K562 (cell line): Measurements from ENCODE around the gene IL25. TPM values are rescaled to one million over a fixed set of nuclear protein-coding genes. Genes with fewer than 3 reads are reported as not detected.

Experiments used
- ATAC-seq: fragments of 200-7000 bp; cut with Tn5 transposase; 3 replicates; pipeline ENCODE4 v1.9.1; 2020; ENCODE audit warnings: moderate library complexity
- BruUV-seq: library from RNA; stranded (reverse); fragments of 400-500 nt; replicated peaks from 2 replicates; lab custom pipeline; 2021; lab: Mats Ljungman, UMichigan
- CTCF ChIA-PET: fragments of 300-600 bp; formaldehyde crosslinking; extraction: SDS; loops from one replicate; lab custom pipeline; 2021; ENCODE audit warnings: low intra/inter-chr PET ratio; lab: Yijun Ruan, JAX
- POLR2A ChIA-PET: fragments of 300-600, 350-650 bp; sonication (Branson Sonifier 250); formaldehyde crosslinking; extraction: SDS; loops from one replicate; lab custom pipeline; 2021; ENCODE audit warnings: antibody characterized with exemption, inconsistent platforms; lab: Yijun Ruan, JAX
- DNase-seq, 4 experiments: peaks; one replicate each; pipeline versions ENCODE4 v3.0.0 to v3.0.0-alpha.2; 2011 to 2018; ENCODE audit warnings: low spot score in 3 of 4, mixed read lengths in 3 of 4; ENCODE audit errors: extremely low read depth in 1 of 4
- FAIRE-seq: peaks from 2 replicates; lab custom pipeline; 2011; peaks lifted over from hg19 to GRCh38; lab: Jason Lieb, UNC
- H2AFZ ChIP-seq: 2 replicates; pipeline ENCODE4 v1.6.0; 2011; ENCODE audit warnings: low read depth, low read length, control low read depth, inconsistent platforms
- H3K27ac ChIP-seq: fragments of 200-600 bp; 3 replicates; pipeline ENCODE4 v1.8.0; 2011; ENCODE audit warnings: low read depth, mild to moderate bottlenecking, control low read depth, inconsistent platforms, low read length, moderate library complexity, mixed read lengths; ENCODE audit errors: extremely low read depth
- H3K27me3 ChIP-seq, 2 experiments: fragments of 300-600 bp in 1 of 2; 2 replicates in 1 of 2; 3 replicates in 1 of 2; pipeline versions ENCODE4 v1.6.0 to v1.8.0; 2011; ENCODE audit warnings: inconsistent platforms in 2 of 2, low read length in 2 of 2, mild to moderate bottlenecking in 1 of 2, mixed read lengths in 1 of 2, moderate library complexity in 1 of 2; ENCODE audit not compliant: control insufficient read depth in 2 of 2, insufficient read depth in 2 of 2
- H3K36me3 ChIP-seq: fragments of 300-600 bp; 3 replicates; pipeline ENCODE4 v1.8.0; 2011; ENCODE audit warnings: mild to moderate bottlenecking, low read length, inconsistent platforms; ENCODE audit not compliant: control insufficient read depth, insufficient read depth
- H3K4me1 ChIP-seq, 2 experiments: fragments of 200-600 bp in 1 of 2; replicated peaks in 1 of 2; 2 replicates in 1 of 2; 3 replicates in 1 of 2; pipeline versions ENCODE4 v1.5.1 to v1.8.0; 2011; ENCODE audit warnings: inconsistent platforms in 2 of 2, low read length in 2 of 2, mild to moderate bottlenecking in 1 of 2, mixed read lengths in 1 of 2, moderate library complexity in 1 of 2; ENCODE audit not compliant: control insufficient read depth in 2 of 2, insufficient read depth in 2 of 2
- H3K4me2 ChIP-seq: 2 replicates; pipeline ENCODE4 v1.6.1; 2011; ENCODE audit warnings: low read length, control low read depth, inconsistent platforms, mixed read lengths; ENCODE audit not compliant: insufficient read depth
- H3K4me3 ChIP-seq: fragments of 200-600 bp; sonication (generic), shearing (Covaris generic); 2 replicates; pipeline ENCODE4 v1.5.1; 2016; ENCODE audit warnings: control low read depth, inconsistent platforms
- H3K79me2 ChIP-seq: fragments of 200-600 bp; 3 replicates; pipeline ENCODE4 v1.8.0; 2011; ENCODE audit warnings: low read length, inconsistent platforms; ENCODE audit not compliant: control insufficient read depth, insufficient read depth
- H3K9ac ChIP-seq, 2 experiments: 2 replicates each; pipeline versions ENCODE4 v1.6.0 to v1.6.1; 2011; ENCODE audit warnings: low read depth in 2 of 2, low read length in 2 of 2, control low read depth in 1 of 2, inconsistent platforms in 1 of 2, mild to moderate bottlenecking in 1 of 2, mixed read lengths in 1 of 2; ENCODE audit not compliant: insufficient read depth in 1 of 2
- H3K9me1 ChIP-seq: one replicate; pipeline ENCODE4 v1.6.0; 2011; ENCODE audit warnings: inconsistent platforms, mild to moderate bottlenecking, low read length, moderate library complexity; ENCODE audit not compliant: control insufficient read depth, insufficient read depth
- H3K9me3 ChIP-seq: replicated peaks from 2 replicates; pipeline ENCODE4 v1.5.1; 2011; ENCODE audit warnings: low read depth, low read length, inconsistent platforms; ENCODE audit not compliant: control insufficient read depth, insufficient read depth
- H4K20me1 ChIP-seq: replicated peaks from 2 replicates; pipeline ENCODE4 v1.6.1; 2011; ENCODE audit warnings: low read length, inconsistent platforms, mixed read lengths; ENCODE audit not compliant: control insufficient read depth, insufficient read depth
- ARID1B ChIP-seq: fragments of 450-650 bp; IDR thresholded peaks from 2 replicates; pipeline ENCODE4 v1.6.1; 2016; ENCODE audit warnings: antibody characterized with exemption, mild to moderate bottlenecking, inconsistent platforms
- CBFA2T2 ChIP-seq: fragments of 450-650 bp; conservative IDR thresholded peaks from 2 replicates; pipeline ENCODE4 v1.6.1; 2017; ENCODE audit warnings: mild to moderate bottlenecking
- ILF3 ChIP-seq: fragments of 450-650 bp; IDR thresholded peaks from 2 replicates; pipeline ENCODE4 v1.6.1; 2018; ENCODE audit warnings: antibody characterized with exemption, mild to moderate bottlenecking, moderate library complexity, borderline replicate concordance
- KDM1A ChIP-seq, 2 experiments: fragments of 450-650 bp; IDR thresholded peaks; 2 replicates each; pipeline ENCODE4 v1.6.1; 2016; ENCODE audit warnings: mild to moderate bottlenecking in 2 of 2
- NCOR1 ChIP-seq: fragments of 450-650 bp; IDR thresholded peaks from 2 replicates; pipeline ENCODE4 v1.6.1; 2016; ENCODE audit warnings: mild to moderate bottlenecking, moderate library complexity
- POLR2AphosphoS2 ChIP-seq: IDR thresholded peaks from 2 replicates; pipeline ENCODE4 v1.6.1; 2012; ENCODE audit warnings: low read length, improper control_type of control experiment
- TAL1 ChIP-seq: fragments of 450-650 bp; IDR thresholded peaks from 2 replicates; pipeline ENCODE4 v1.6.1; 2016; ENCODE audit warnings: mild to moderate bottlenecking
- TARDBP ChIP-seq: fragments of 450-650 bp; IDR thresholded peaks from 2 replicates; pipeline ENCODE4 v1.6.1; 2016
- TEAD4 ChIP-seq, 2 experiments: sonication (generic) in 1 of 2; formaldehyde crosslinking in 1 of 2; IDR thresholded peaks; 2 replicates each; pipeline versions ENCODE4 v1.6.1 to v1.8.0; 2012 to 2022; ENCODE audit warnings: borderline replicate concordance in 1 of 2, inconsistent platforms in 1 of 2, low read length in 1 of 2, mild to moderate bottlenecking in 1 of 2, missing genetic modification reagents in 1 of 2
- ZBTB1 ChIP-seq: sonication (generic); formaldehyde crosslinking; IDR thresholded peaks from 2 replicates; pipeline ENCODE4 v1.8.1; 2023; ENCODE audit warnings: missing genetic modification reagents, low read depth, mild to moderate bottlenecking, borderline replicate concordance
- WGBS: fragments of 100-300 bp; shearing (Covaris generic); methylation state at CpG from one replicate; pipeline ENCODE4 v1.1.6; 2016; ENCODE audit warnings: low coverage, mixed read lengths; ENCODE audit not compliant: insufficient coverage; ENCODE audit errors: missing lambda C conversion rate; 5-methylcytosine and 5-hydroxymethylcytosine counted together
- in situ Hi-C: fragments of 300-500 bp; cut with MboI; formaldehyde crosslinking; loops from 4 replicates; pipeline ENCODE4 v1.15.0; 2018; ENCODE audit warnings: inconsistent platforms, mixed read lengths
- intact Hi-C: fragments of 100-400 bp; cut with micrococcal nuclease; formaldehyde crosslinking; loops from 2 replicates; pipeline ENCODE4 v1.14.2; 2022
- polyA plus RNA-seq, 8 experiments: library from polyadenylated mRNA; depleted of rRNA in 4 of 8; stranded (reverse) in 5 of 8; unstranded in 3 of 8; fragments of >200 nt; fragmentation: Nextera tagmentation in 2 of 8; fragmentation: Illumina TruSeq in 1 of 8; extraction: Ambion mirVana in 2 of 8; extraction: Trizol in 1 of 8; gene quantifications; 2 replicates each; pipeline versions ENCODE4 v1.2.1 to v1.2.3, GENCODE V29; 2011 to 2014; ENCODE audit warnings: inconsistent platforms in 1 of 8, missing spikeins in 1 of 8
- total RNA-seq, 7 experiments: library from RNA; depleted of rRNA in 6 of 7; stranded (reverse); fragments of >200 nt in 6 of 7; fragmentation: Illumina TruSeq in 2 of 7; extraction: Trizol in 2 of 7; gene quantifications; 2 replicates each; pipeline versions ENCODE4 v1.2.1 to v1.2.3, GENCODE V29; 2011 to 2021; ENCODE audit warnings: low replicate concordance in 1 of 7
- TF ChIP-seq, protein P1 (sequence below): fragments of 450-650 bp; formaldehyde crosslinking; IDR thresholded peaks from 2 replicates; pipeline ENCODE4 v1.4.0; 2020; ENCODE audit warnings: mild to moderate bottlenecking, mixed read lengths
- TF ChIP-seq, protein P2 (sequence below): IDR thresholded peaks from 2 replicates; pipeline ENCODE4 v1.6.1; 2011; ENCODE audit warnings: borderline replicate concordance, low read depth, mild to moderate bottlenecking, moderate library complexity, low read length; ENCODE audit not compliant: insufficient read depth, poor library complexity, severe bottlenecking
- TF ChIP-seq, protein P3 (sequence below), 2 experiments: IDR thresholded peaks; 2 replicates each; pipeline ENCODE4 v1.6.1; 2012; ENCODE audit warnings: improper control_type of control experiment in 2 of 2, low read depth in 2 of 2, low read length in 2 of 2, borderline replicate concordance in 1 of 2
- TF ChIP-seq, protein P4 (sequence below), 2 experiments: IDR thresholded peaks; 2 replicates each; pipeline ENCODE4 v1.6.1; 2011; ENCODE audit warnings: borderline replicate concordance in 1 of 2, control low read depth in 1 of 2, low read depth in 1 of 2, low read length in 1 of 2, mild to moderate bottlenecking in 1 of 2, mixed read lengths in 1 of 2, moderate library complexity in 1 of 2; ENCODE audit not compliant: insufficient read depth in 1 of 2, insufficient read length in 1 of 2, poor library complexity in 1 of 2, severe bottlenecking in 1 of 2; ENCODE audit errors: extremely low read depth in 1 of 2

IL25 gene
- total and polyA plus RNA-seq, 9 of the 15 experiments (the other 6 are each of a cell fraction or from before 2014, with no cell fraction given): not detected

DNA sequence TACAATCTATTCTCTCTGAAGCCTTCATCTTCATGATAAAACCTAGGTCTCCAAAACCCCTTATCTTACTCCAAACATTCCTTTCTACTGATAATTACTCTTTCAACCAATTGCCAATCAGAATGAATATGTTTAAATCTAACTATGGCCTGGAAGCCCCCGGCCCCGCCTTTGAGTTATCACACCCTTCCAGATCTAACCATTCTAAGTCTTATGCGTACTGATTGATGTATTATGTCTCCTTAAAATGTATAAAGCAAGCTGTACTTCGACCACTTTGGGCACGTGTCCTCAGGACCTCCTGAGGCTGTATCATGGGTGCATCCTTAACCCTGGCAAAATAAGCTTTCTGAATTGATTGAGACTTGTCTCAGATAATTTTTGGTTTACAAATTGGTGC is 37.0 kb upstream of the IL25 start:
- in situ Hi-C loops (loop anchor here (5.0 kb wide), 1 partner anchor 593 kb away; no protein-coding TSS in a partner anchor), intact Hi-C loops (no loop called here)
- Histone ChIP-seq H3K9ac (no peak overlapping the region), H4K20me1 (no peaks in the 10 kb centered on the region), H2AFZ (no peak overlapping the region), H3K27ac (no peak overlapping the region), H3K9me3 (no peaks in the 10 kb centered on the region), H3K79me2 (no peaks in the 10 kb centered on the region), H3K27me3 (peaks cover 0 to 4% of the 10 kb centered on the region in 2 experiments; a peak in 1 of 5 replicates), H3K9me1 (no peaks in the 10 kb centered on the region), H3K4me1 (no peaks in the 10 kb centered on the region; a peak in 1 of 5 replicates), H3K36me3 (no peaks in the 10 kb centered on the region), H3K4me3 (no peak overlapping the region), H3K4me2 (no peak overlapping the region)
- no peak for FAIRE-seq
- no peak for ATAC-seq
- ChIA-PET CTCF (no interaction called here), POLR2A (interaction anchor here (0.8 to 1.1 kb wide), 4 partner anchors 9 to 134 kb away, joined by 3 to 5 read pairs (median 3); partner anchors contain the start of gene NGDN)
- DNase-seq: peak in 1 of 4 experiments; percentile 26
- WGBS: 2% methylated on average over 5 of the region's 5 CpGs
- BruUV-seq: no TSS peak
- TF ChIP-seq ZBTB1 (CRISPR knock-in tag): no peak
- TF ChIP-seq, protein P1, sequence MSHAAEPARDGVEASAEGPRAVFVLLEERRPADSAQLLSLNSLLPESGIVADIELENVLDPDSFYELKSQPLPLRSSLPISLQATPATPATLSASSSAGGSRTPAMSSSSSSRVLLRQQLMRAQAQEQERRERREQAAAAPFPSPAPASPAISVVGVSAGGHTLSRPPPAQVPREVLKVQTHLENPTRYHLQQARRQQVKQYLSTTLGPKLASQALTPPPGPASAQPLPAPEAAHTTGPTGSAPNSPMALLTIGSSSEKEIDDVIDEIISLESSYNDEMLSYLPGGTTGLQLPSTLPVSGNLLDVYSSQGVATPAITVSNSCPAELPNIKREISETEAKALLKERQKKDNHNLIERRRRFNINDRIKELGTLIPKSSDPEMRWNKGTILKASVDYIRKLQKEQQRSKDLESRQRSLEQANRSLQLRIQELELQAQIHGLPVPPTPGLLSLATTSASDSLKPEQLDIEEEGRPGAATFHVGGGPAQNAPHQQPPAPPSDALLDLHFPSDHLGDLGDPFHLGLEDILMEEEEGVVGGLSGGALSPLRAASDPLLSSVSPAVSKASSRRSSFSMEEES (CRISPR knock-in tag): no peak
- TF ChIP-seq, protein P2, sequence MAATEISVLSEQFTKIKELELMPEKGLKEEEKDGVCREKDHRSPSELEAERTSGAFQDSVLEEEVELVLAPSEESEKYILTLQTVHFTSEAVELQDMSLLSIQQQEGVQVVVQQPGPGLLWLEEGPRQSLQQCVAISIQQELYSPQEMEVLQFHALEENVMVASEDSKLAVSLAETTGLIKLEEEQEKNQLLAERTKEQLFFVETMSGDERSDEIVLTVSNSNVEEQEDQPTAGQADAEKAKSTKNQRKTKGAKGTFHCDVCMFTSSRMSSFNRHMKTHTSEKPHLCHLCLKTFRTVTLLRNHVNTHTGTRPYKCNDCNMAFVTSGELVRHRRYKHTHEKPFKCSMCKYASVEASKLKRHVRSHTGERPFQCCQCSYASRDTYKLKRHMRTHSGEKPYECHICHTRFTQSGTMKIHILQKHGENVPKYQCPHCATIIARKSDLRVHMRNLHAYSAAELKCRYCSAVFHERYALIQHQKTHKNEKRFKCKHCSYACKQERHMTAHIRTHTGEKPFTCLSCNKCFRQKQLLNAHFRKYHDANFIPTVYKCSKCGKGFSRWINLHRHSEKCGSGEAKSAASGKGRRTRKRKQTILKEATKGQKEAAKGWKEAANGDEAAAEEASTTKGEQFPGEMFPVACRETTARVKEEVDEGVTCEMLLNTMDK: no peak
- TF ChIP-seq TEAD4 (IDR thresholded peaks at IDR 0.05; ENCODE audit: low read length): peak; percentile 20; the same call in 1 of the 2 replicates
- no peak for TF ChIP-seq TEAD4 (CRISPR knock-in tag; IDR thresholded peaks at IDR 0.05; ENCODE audit: borderline replicate concordance)
- TF ChIP-seq, protein P3, sequence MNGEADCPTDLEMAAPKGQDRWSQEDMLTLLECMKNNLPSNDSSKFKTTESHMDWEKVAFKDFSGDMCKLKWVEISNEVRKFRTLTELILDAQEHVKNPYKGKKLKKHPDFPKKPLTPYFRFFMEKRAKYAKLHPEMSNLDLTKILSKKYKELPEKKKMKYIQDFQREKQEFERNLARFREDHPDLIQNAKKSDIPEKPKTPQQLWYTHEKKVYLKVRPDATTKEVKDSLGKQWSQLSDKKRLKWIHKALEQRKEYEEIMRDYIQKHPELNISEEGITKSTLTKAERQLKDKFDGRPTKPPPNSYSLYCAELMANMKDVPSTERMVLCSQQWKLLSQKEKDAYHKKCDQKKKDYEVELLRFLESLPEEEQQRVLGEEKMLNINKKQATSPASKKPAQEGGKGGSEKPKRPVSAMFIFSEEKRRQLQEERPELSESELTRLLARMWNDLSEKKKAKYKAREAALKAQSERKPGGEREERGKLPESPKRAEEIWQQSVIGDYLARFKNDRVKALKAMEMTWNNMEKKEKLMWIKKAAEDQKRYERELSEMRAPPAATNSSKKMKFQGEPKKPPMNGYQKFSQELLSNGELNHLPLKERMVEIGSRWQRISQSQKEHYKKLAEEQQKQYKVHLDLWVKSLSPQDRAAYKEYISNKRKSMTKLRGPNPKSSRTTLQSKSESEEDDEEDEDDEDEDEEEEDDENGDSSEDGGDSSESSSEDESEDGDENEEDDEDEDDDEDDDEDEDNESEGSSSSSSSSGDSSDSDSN (IDR thresholded peaks at IDR 0.05; ENCODE audit: borderline replicate concordance in 1 of 2, low read depth in 2 of 2, low read length in 2 of 2): no peak
- peak; percentile 15; the same call in 1 of the 2 replicates for TF ChIP-seq NCOR1
- no peak for TF ChIP-seq ILF3
- TF ChIP-seq KDM1A (IDR thresholded peaks at IDR 0.05): peak; percentile 51 to 55; a peak in 3 of 4 replicates
- TF ChIP-seq TARDBP: no peak
- TF ChIP-seq ARID1B: 0 out of 2 replicates have a peak, but pooled peaks have one; percentile 41
- TF ChIP-seq, protein P4, sequence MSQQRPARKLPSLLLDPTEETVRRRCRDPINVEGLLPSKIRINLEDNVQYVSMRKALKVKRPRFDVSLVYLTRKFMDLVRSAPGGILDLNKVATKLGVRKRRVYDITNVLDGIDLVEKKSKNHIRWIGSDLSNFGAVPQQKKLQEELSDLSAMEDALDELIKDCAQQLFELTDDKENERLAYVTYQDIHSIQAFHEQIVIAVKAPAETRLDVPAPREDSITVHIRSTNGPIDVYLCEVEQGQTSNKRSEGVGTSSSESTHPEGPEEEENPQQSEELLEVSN (IDR thresholded peaks at IDR 0.05; ENCODE audit: borderline replicate concordance in 1 of 2, extremely low read depth in 1 of 2, insufficient read depth in 1 of 2, insufficient read length in 1 of 2, low read depth in 1 of 2, low read length in 1 of 2, poor library complexity in 1 of 2, severe bottlenecking in 1 of 2): peak in 1 of 2 experiments; percentile 20
- no peak for TF ChIP-seq POLR2AphosphoS2
- TF ChIP-seq TAL1: 0 out of 2 replicates have a peak, but pooled peaks have one; percentile 13
- TF ChIP-seq CBFA2T2: peak; percentile 42
